ENCODE measurements around the gene EXT2. TPM values are rescaled to one million over a fixed set of nuclear protein-coding genes. Genes with fewer than 3 reads are reported as not detected.

The EXT2 gene
- polyA plus RNA-seq, 1 of the 3 experiments (the other 2 are of a cell fraction): 92.9 TPM

DNA sequence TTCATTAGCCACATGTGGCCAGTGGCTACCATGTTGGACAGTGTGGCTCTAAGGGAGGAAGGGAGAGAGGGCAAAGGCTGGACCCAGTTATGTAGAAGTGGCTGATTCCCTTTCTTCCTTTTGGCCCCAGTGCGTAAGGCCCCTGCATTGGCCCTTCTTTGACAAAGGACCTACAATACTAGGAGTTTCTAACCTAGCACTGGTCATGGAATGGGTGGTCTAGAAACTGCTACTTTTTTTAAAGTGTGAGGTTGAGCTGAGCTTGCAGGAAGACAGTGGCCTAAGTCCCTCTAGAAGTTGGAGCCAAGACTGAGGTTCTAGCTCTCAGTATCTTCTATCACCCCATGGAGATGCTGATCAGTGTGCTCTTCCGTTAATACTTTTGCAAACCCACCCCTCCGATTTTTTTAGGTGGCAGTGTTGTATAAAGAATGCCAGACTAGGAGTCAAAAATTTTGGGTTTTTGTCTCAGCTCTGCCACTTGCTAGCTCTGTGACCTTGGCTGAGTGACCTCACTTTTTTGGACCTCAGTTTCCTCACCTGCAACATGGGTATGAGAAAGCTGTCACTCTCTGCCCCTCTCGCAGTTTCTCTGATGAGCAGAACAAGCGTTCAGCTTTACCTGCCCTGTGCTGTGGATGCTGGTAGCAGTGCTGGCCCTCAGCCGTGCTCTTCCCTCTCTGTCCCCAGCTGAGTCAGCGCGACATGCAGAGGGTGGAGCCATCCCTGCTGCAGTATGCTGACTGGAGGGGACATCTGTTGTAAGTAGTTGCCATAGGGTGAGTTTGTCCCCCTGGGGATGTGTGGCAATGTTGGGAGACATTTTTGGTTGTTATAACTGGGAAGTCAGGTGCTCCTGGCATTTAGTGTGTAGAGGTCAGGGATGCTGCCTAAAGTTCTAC lies 22.5 kb upstream of the EXT2 start:
- Histone ChIP-seq H3F3A (replicated peaks; ENCODE audit: insufficient read depth) (no peaks in the 10 kb centered on the region), H3K4me2 (no peak overlapping the region), H3K9me3 (no peaks in the 10 kb centered on the region), H3K9me2 (no peaks in the 10 kb centered on the region), H3K27me3 (ENCODE audit: insufficient read depth) (no peaks in the 10 kb centered on the region), H2AFZ (ENCODE audit: low read depth) (no peak overlapping the region), H3K4me1 (ENCODE audit: control insufficient read depth in 1 of 2, insufficient read depth in 2 of 2, low read depth in 1 of 2, low read length in 1 of 2) (no peaks in the 10 kb centered on the region), H3K27ac (ENCODE audit: low read depth in 2 of 2, low read length in 1 of 2) (no peak overlapping the region), H3K4me3 (ENCODE audit: low read depth in 2 of 2, low read length in 1 of 2) (no peak overlapping the region), H3K36me3 (replicated peaks in 1 of 2; ENCODE audit: control insufficient read depth in 1 of 2, insufficient read depth in 2 of 2, low read length in 1 of 2) (peaks cover 0 to 5% of the 10 kb centered on the region in 2 experiments), H3K9ac (no peak overlapping the region), H3K79me2 (ENCODE audit: insufficient read depth) (no peaks in the 10 kb centered on the region), H4K20me1 (ENCODE audit: insufficient read depth) (no peaks in the 10 kb centered on the region)
- WGBS (ENCODE audit: low lambda C conversion rate): 89% methylated on average over 7 of the region's 8 CpGs
- no peak for DNase-seq
- POLR2A ChIA-PET: no interaction called here
- TF ChIP-seq MXI1 (IDR thresholded peaks at IDR 0.05; ENCODE audit: low read depth, low read length) (no peak), RXRA (IDR thresholded peaks at IDR 0.05; ENCODE audit: borderline replicate concordance, low read depth) (no peak), TAF1 (IDR thresholded peaks at IDR 0.05; ENCODE audit: borderline replicate concordance, low read depth, low read length) (no peak), ELF1 (IDR thresholded peaks at IDR 0.05) (no peak), EZH2phosphoT487 (IDR thresholded peaks at IDR 0.05; ENCODE audit: borderline replicate concordance, low read depth) (no peak), GABPA (IDR thresholded peaks at IDR 0.05; ENCODE audit: low read depth) (no peak), RCOR1 (IDR thresholded peaks at IDR 0.05; ENCODE audit: low read length) (no peak), CHD2 (IDR thresholded peaks at IDR 0.05; ENCODE audit: low read length, partially characterized antibody) (no peak), TCF12 (IDR thresholded peaks at IDR 0.05) (no peak), MEF2A (IDR thresholded peaks at IDR 0.05; ENCODE audit: borderline replicate concordance, low read depth) (no peak), POLR2AphosphoS5 (IDR thresholded peaks at IDR 0.05; ENCODE audit: low read depth, low read length) (no peak), NRF1 (IDR thresholded peaks at IDR 0.05; ENCODE audit: low read depth, low read length) (no peak), SMC3 (IDR thresholded peaks at IDR 0.05; ENCODE audit: low read depth, low read length) (no peak), FOSL2 (IDR thresholded peaks at IDR 0.05; ENCODE audit: borderline replicate concordance, low read depth) (no peak), GATA2 (CRISPR knock-in tag; IDR thresholded peaks at IDR 0.05) (no peak)
- TF ChIP-seq, protein P1, sequence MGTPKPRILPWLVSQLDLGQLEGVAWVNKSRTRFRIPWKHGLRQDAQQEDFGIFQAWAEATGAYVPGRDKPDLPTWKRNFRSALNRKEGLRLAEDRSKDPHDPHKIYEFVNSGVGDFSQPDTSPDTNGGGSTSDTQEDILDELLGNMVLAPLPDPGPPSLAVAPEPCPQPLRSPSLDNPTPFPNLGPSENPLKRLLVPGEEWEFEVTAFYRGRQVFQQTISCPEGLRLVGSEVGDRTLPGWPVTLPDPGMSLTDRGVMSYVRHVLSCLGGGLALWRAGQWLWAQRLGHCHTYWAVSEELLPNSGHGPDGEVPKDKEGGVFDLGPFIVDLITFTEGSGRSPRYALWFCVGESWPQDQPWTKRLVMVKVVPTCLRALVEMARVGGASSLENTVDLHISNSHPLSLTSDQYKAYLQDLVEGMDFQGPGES (IDR thresholded peaks at IDR 0.05; ENCODE audit: low read depth, low read length): no peak
- TF ChIP-seq, protein P2, sequence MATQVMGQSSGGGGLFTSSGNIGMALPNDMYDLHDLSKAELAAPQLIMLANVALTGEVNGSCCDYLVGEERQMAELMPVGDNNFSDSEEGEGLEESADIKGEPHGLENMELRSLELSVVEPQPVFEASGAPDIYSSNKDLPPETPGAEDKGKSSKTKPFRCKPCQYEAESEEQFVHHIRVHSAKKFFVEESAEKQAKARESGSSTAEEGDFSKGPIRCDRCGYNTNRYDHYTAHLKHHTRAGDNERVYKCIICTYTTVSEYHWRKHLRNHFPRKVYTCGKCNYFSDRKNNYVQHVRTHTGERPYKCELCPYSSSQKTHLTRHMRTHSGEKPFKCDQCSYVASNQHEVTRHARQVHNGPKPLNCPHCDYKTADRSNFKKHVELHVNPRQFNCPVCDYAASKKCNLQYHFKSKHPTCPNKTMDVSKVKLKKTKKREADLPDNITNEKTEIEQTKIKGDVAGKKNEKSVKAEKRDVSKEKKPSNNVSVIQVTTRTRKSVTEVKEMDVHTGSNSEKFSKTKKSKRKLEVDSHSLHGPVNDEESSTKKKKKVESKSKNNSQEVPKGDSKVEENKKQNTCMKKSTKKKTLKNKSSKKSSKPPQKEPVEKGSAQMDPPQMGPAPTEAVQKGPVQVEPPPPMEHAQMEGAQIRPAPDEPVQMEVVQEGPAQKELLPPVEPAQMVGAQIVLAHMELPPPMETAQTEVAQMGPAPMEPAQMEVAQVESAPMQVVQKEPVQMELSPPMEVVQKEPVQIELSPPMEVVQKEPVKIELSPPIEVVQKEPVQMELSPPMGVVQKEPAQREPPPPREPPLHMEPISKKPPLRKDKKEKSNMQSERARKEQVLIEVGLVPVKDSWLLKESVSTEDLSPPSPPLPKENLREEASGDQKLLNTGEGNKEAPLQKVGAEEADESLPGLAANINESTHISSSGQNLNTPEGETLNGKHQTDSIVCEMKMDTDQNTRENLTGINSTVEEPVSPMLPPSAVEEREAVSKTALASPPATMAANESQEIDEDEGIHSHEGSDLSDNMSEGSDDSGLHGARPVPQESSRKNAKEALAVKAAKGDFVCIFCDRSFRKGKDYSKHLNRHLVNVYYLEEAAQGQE (IDR thresholded peaks at IDR 0.05; ENCODE audit: low read depth, low read length): no peak
- TF ChIP-seq, protein P3, sequence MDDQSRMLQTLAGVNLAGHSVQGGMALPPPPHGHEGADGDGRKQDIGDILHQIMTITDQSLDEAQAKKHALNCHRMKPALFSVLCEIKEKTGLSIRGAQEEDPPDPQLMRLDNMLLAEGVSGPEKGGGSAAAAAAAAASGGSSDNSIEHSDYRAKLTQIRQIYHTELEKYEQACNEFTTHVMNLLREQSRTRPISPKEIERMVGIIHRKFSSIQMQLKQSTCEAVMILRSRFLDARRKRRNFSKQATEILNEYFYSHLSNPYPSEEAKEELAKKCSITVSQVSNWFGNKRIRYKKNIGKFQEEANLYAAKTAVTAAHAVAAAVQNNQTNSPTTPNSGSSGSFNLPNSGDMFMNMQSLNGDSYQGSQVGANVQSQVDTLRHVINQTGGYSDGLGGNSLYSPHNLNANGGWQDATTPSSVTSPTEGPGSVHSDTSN (IDR thresholded peaks at IDR 0.05): no peak
- CTCF ChIA-PET: interaction anchor here (1.1 to 10.8 kb wide), 3 partner anchors 9 to 213 kb away, joined by 3 to 71 read pairs (median 4); partner anchors contain the start of gene EXT2
